GM06990 (cell line): Measurements from ENCODE around the gene STATH.
"Not testable (repeated sequence)": the region's sequence is repeated elsewhere in the genome, so short reads cannot be mapped to it uniquely, and the experiment has no call there.

Source experiments
- DNase-seq: peaks from one replicate; pipeline ENCODE4 v3.0.0-alpha.2; 2011; ENCODE audit not compliant: insufficient read length; ENCODE audit errors: extremely low read depth
- H3K27me3 ChIP-seq: replicated peaks from 2 replicates; pipeline ENCODE4 v1.6.0; 2011; ENCODE audit warnings: low read length; ENCODE audit not compliant: control insufficient read depth, insufficient read depth
- H3K36me3 ChIP-seq: 2 replicates; pipeline ENCODE4 v1.5.1; 2011; ENCODE audit warnings: low read length; ENCODE audit not compliant: control insufficient read depth, insufficient read depth
- H3K4me3 ChIP-seq: replicated peaks from 2 replicates; pipeline ENCODE4 v1.5.1; 2011; ENCODE audit warnings: low read depth, mild to moderate bottlenecking, control low read depth, low read length
- CTCF ChIP-seq: IDR thresholded peaks from 2 replicates; pipeline ENCODE4 v1.5.1; 2011; ENCODE audit warnings: low read length, control low read depth, mild to moderate bottlenecking, inconsistent platforms; ENCODE audit not compliant: insufficient read depth, poor library complexity, severe bottlenecking

Gene STATH

GRCh38 chr4:70000711-70001110 lies 4.9 kb downstream of the STATH start:
- TF ChIP-seq CTCF = no peak
- H3K4me3 ChIP-seq = no peak overlapping the region

GRCh38 chr4:70002507-70002906 lies 6.7 kb downstream of the STATH start:
- no peak overlapping the region for H3K4me3 ChIP-seq
- TF ChIP-seq CTCF = no peak
- no peaks in the 10 kb centered on the region for H3K27me3 ChIP-seq
- no peak for DNase-seq
- H3K36me3 ChIP-seq = no peaks in the 10 kb centered on the region

More at GRCh38 chr4:70000711-70001110, 4.9 kb downstream of the STATH start:
- Histone ChIP-seq H3K27me3 (no peaks in the 10 kb centered on the region), H3K36me3 (no peaks in the 10 kb centered on the region)
- no peak for DNase-seq

GRCh38 chr4:70008771-70009170 lies 13.0 kb downstream of the STATH start:
- Histone ChIP-seq H3K4me3 (no peak overlapping the region), H3K27me3 (no peaks in the 10 kb centered on the region), H3K36me3 (no peaks in the 10 kb centered on the region)
- TF ChIP-seq CTCF = no peak
- DNase-seq = no peak

GRCh38 chr4:70019006-70019405 lies 23.2 kb downstream of the STATH start:
- not testable (repeated sequence) for H3K36me3 ChIP-seq, H3K27me3 ChIP-seq, DNase-seq, H3K4me3 ChIP-seq

GRCh38 chr4:70023218-70023617 lies 27.5 kb downstream of the STATH start:
- Histone ChIP-seq H3K36me3 (no peaks in the 10 kb centered on the region), H3K4me3 (no peak overlapping the region), H3K27me3 (no peaks in the 10 kb centered on the region)
- no peak for DNase-seq
- TF ChIP-seq CTCF = no peak

- Histone ChIP-seq H3K36me3 (no peaks in the 10 kb centered on the region), H3K4me3 (no peak overlapping the region), H3K27me3 (no peaks in the 10 kb centered on the region)
- no peak for TF ChIP-seq CTCF
- no peak for DNase-seq
Observed at GRCh38 chr4:70027011-70027410, 31.2 kb downstream of the STATH start.

GRCh38 chr4:70028159-70028558 lies 32.4 kb downstream of the STATH start, which contains the start of gene HTN3:
TSS of gene HTN3 (plus strand) at chr4:70028459. CDS start at chr4:70030741, 2,282 bp downstream.
- not testable (repeated sequence) for H3K27me3 ChIP-seq, H3K4me3 ChIP-seq, DNase-seq, H3K36me3 ChIP-seq

- not testable (repeated sequence) for DNase-seq, H3K4me3 ChIP-seq, H3K27me3 ChIP-seq, H3K36me3 ChIP-seq
Observed at GRCh38 chr4:70037559-70037958, 41.8 kb downstream of the STATH start.

- H3K27me3 ChIP-seq, DNase-seq, H3K36me3 ChIP-seq, H3K4me3 ChIP-seq: not testable (repeated sequence)
Observed at GRCh38 chr4:70039928-70040327, 44.2 kb downstream of the STATH start.
